Stimulated activated memory B cell treated with anti-CD40 and anti-IgM and Interleukin-4, amounts not matched to agents 10 μg/mL and 1 μg/mL and 100 μg/mL, for 72 hours (primary cell): ENCODE results near the gene STK11.

Experiments
- ATAC-seq: fragments of 150-1000 bp; cut with Tn5 transposase; 2 replicates; pipeline ENCODE4 v1.10.0; 2021
- H3K27ac Mint-ChIP-seq: one replicate; pipeline ENCODE4 v1.8.0; 2022; ENCODE audit warnings: mild to moderate bottlenecking, mixed read lengths
- H3K27me3 Mint-ChIP-seq: one replicate; pipeline ENCODE4 v1.8.0; 2022; ENCODE audit warnings: mixed read lengths
- H3K36me3 Mint-ChIP-seq: one replicate; pipeline ENCODE4 v1.8.0; 2022; ENCODE audit warnings: mixed read lengths
- H3K4me1 Mint-ChIP-seq: one replicate; pipeline ENCODE4 v1.8.0; 2022; ENCODE audit warnings: mixed read lengths
- H3K4me3 Mint-ChIP-seq: one replicate; pipeline ENCODE4 v1.8.0; 2022; ENCODE audit warnings: mild to moderate bottlenecking, moderate library complexity, mixed read lengths
- H3K9me3 Mint-ChIP-seq: one replicate; pipeline ENCODE4 v1.8.0; 2022; ENCODE audit warnings: mixed read lengths

STK11 gene

GRCh38 chr19:1205114-1206099 is at the start of gene STK11:
Gene STK11, plus strand, starts transcription at chr19:1205778. Its CDS starts 1,136 bp downstream, at chr19:1206914.
- H3K27me3 Mint-ChIP-seq, result no peaks in the 10 kb centered on the region
- peak; percentile 99 for ATAC-seq
- H3K4me3 Mint-ChIP-seq, result peak within 1 kb of the TSS; percentile 92
- peaks cover 27% of the 10 kb centered on the region for H3K4me1 Mint-ChIP-seq
- no peaks in the 10 kb centered on the region for H3K36me3 Mint-ChIP-seq
- peak within 1 kb of the TSS; percentile 92 for H3K27ac Mint-ChIP-seq
- H3K9me3 Mint-ChIP-seq, result no peaks in the 10 kb centered on the region

- H3K4me3 Mint-ChIP-seq, result no peak overlapping the region
- ATAC-seq, result no peak
- no peaks in the 10 kb centered on the region for H3K9me3 Mint-ChIP-seq
- no peaks in the 10 kb centered on the region for H3K27me3 Mint-ChIP-seq
- H3K36me3 Mint-ChIP-seq, result peaks cover 12% of the 10 kb centered on the region
- no peak overlapping the region for H3K27ac Mint-ChIP-seq
- peaks cover 4% of the 10 kb centered on the region for H3K4me1 Mint-ChIP-seq
Measured at GRCh38 chr19:1156305-1156801, 49.2 kb upstream of the STK11 start.

- no peak overlapping the region for H3K4me3 Mint-ChIP-seq
- no peak overlapping the region for H3K27ac Mint-ChIP-seq
- no peaks in the 10 kb centered on the region for H3K9me3 Mint-ChIP-seq
- H3K36me3 Mint-ChIP-seq, result peaks cover 5% of the 10 kb centered on the region
- H3K27me3 Mint-ChIP-seq, result no peaks in the 10 kb centered on the region
- no peak for ATAC-seq
- peaks cover 10% of the 10 kb centered on the region for H3K4me1 Mint-ChIP-seq
Measured at GRCh38 chr19:1156830-1157615, 48.6 kb upstream of the STK11 start.

GRCh38 chr19:1157931-1158884 is 47.4 kb upstream of the STK11 start:
- no peak for ATAC-seq
- Mint-ChIP-seq H3K27me3 (no peaks in the 10 kb centered on the region), H3K4me3 (no peak overlapping the region), H3K27ac (no peak overlapping the region), H3K36me3 (peaks cover 7% of the 10 kb centered on the region), H3K4me1 (peaks cover 17% of the 10 kb centered on the region), H3K9me3 (no peaks in the 10 kb centered on the region)

GRCh38 chr19:1158885-1159448 is 46.6 kb upstream of the STK11 start:
- no peak overlapping the region for H3K27ac Mint-ChIP-seq
- H3K27me3 Mint-ChIP-seq, result no peaks in the 10 kb centered on the region
- peaks cover 7% of the 10 kb centered on the region for H3K36me3 Mint-ChIP-seq
- no peak overlapping the region for H3K4me3 Mint-ChIP-seq
- peaks cover 18% of the 10 kb centered on the region for H3K4me1 Mint-ChIP-seq
- no peaks in the 10 kb centered on the region for H3K9me3 Mint-ChIP-seq
- ATAC-seq, result no peak

- Mint-ChIP-seq H3K9me3 (no peaks in the 10 kb centered on the region), H3K36me3 (peaks cover 7% of the 10 kb centered on the region), H3K27me3 (no peaks in the 10 kb centered on the region), H3K4me1 (peaks cover 20% of the 10 kb centered on the region), H3K4me3 (no peak overlapping the region), H3K27ac (no peak overlapping the region)
- no peak for ATAC-seq
Measured at GRCh38 chr19:1159864-1160595, 45.5 kb upstream of the STK11 start.

- H3K27me3 Mint-ChIP-seq, result no peaks in the 10 kb centered on the region
- H3K36me3 Mint-ChIP-seq, result peaks cover 8% of the 10 kb centered on the region
- no peaks in the 10 kb centered on the region for H3K9me3 Mint-ChIP-seq
- H3K4me3 Mint-ChIP-seq, result no peak overlapping the region
- no peak overlapping the region for H3K27ac Mint-ChIP-seq
- no peak for ATAC-seq
- peaks cover 27% of the 10 kb centered on the region for H3K4me1 Mint-ChIP-seq
Measured at GRCh38 chr19:1161716-1162115, 43.9 kb upstream of the STK11 start.

- no peaks in the 10 kb centered on the region for H3K9me3 Mint-ChIP-seq
- no peak overlapping the region for H3K4me3 Mint-ChIP-seq
- no peaks in the 10 kb centered on the region for H3K27me3 Mint-ChIP-seq
- no peak for ATAC-seq
- H3K36me3 Mint-ChIP-seq, result peaks cover 18% of the 10 kb centered on the region
- peaks cover 30% of the 10 kb centered on the region for H3K4me1 Mint-ChIP-seq
- no peak overlapping the region for H3K27ac Mint-ChIP-seq
Measured at GRCh38 chr19:1162404-1163282, 42.9 kb upstream of the STK11 start.

- no peak overlapping the region for H3K4me3 Mint-ChIP-seq
- ATAC-seq, result peak; percentile 28
- peaks cover 18% of the 10 kb centered on the region for H3K36me3 Mint-ChIP-seq
- H3K27me3 Mint-ChIP-seq, result no peaks in the 10 kb centered on the region
- H3K27ac Mint-ChIP-seq, result no peak overlapping the region
- peaks cover 31% of the 10 kb centered on the region for H3K4me1 Mint-ChIP-seq
- H3K9me3 Mint-ChIP-seq, result no peaks in the 10 kb centered on the region
Measured at GRCh38 chr19:1163283-1163933, 42.2 kb upstream of the STK11 start.

- no peaks in the 10 kb centered on the region for H3K9me3 Mint-ChIP-seq
- H3K4me1 Mint-ChIP-seq, result peaks cover 35% of the 10 kb centered on the region
- H3K4me3 Mint-ChIP-seq, result no peak overlapping the region
- no peaks in the 10 kb centered on the region for H3K27me3 Mint-ChIP-seq
- H3K36me3 Mint-ChIP-seq, result peaks cover 18% of the 10 kb centered on the region
- H3K27ac Mint-ChIP-seq, result no peak overlapping the region
- no peak for ATAC-seq
Measured at GRCh38 chr19:1163934-1164683, 41.5 kb upstream of the STK11 start.

GRCh38 chr19:1164684-1165531 is 40.7 kb upstream of the STK11 start:
- Mint-ChIP-seq H3K9me3 (no peaks in the 10 kb centered on the region), H3K4me3 (no peak overlapping the region), H3K27ac (no peak overlapping the region), H3K36me3 (peaks cover 18% of the 10 kb centered on the region), H3K4me1 (peaks cover 41% of the 10 kb centered on the region), H3K27me3 (no peaks in the 10 kb centered on the region)
- ATAC-seq, result no peak
